ENCODE results near the gene PADI6.

PADI6 gene

GRCh38 chr1:17356387-17357026, 15.5 kb upstream of the PADI6 start:
- no peak for DNase-seq (ENCODE audit: low spot score)

GRCh38 chr1:17358557-17358956, 13.4 kb upstream of the PADI6 start:
- no peak for DNase-seq (ENCODE audit: low spot score)

- DNase-seq (ENCODE audit: low spot score): no peak
Observed at GRCh38 chr1:17359031-17359430, 13.0 kb upstream of the PADI6 start.

GRCh38 chr1:17359808-17360207, 12.2 kb upstream of the PADI6 start:
- DNase-seq (ENCODE audit: low spot score): no peak

GRCh38 chr1:17360272-17360956, 11.6 kb upstream of the PADI6 start:
- no peak for DNase-seq (ENCODE audit: low spot score)

- DNase-seq (ENCODE audit: low spot score): no peak
Observed at GRCh38 chr1:17361687-17362086, 10.3 kb upstream of the PADI6 start.

- no peak for DNase-seq (ENCODE audit: low spot score)
Observed at GRCh38 chr1:17363351-17363750, 8.6 kb upstream of the PADI6 start.

- DNase-seq (ENCODE audit: low spot score): no peak
Observed at GRCh38 chr1:17363771-17364170, 8.2 kb upstream of the PADI6 start.

GRCh38 chr1:17365293-17365692, 6.7 kb upstream of the PADI6 start:
- no peak for DNase-seq (ENCODE audit: low spot score)

GRCh38 chr1:17369466-17369865, 2.5 kb upstream of the PADI6 start:
- DNase-seq (ENCODE audit: low spot score): no peak

GRCh38 chr1:17370618-17371017, 1.4 kb upstream of the PADI6 start:
- no peak for DNase-seq (ENCODE audit: low spot score)

- DNase-seq (ENCODE audit: low spot score): no peak
Observed at GRCh38 chr1:17372955-17373354, 959 bp downstream of the PADI6 start.

- no peak for DNase-seq (ENCODE audit: low spot score)
Observed at GRCh38 chr1:17375651-17376050, 3.7 kb downstream of the PADI6 start.

GRCh38 chr1:17377325-17377953, 5.4 kb downstream of the PADI6 start:
- no peak for DNase-seq (ENCODE audit: low spot score)

- no peak for DNase-seq (ENCODE audit: low spot score)
Observed at GRCh38 chr1:17381161-17381560, 9.2 kb downstream of the PADI6 start.

GRCh38 chr1:17392199-17392740, 20.3 kb downstream of the PADI6 start:
- DNase-seq (ENCODE audit: low spot score): no peak

- DNase-seq (ENCODE audit: low spot score): no peak
Observed at GRCh38 chr1:17393230-17393629, 21.2 kb downstream of the PADI6 start.

GRCh38 chr1:17397910-17398695, 26.1 kb downstream of the PADI6 start:
- DNase-seq (ENCODE audit: low spot score): no peak

- DNase-seq (ENCODE audit: low spot score): no peak
Observed at GRCh38 chr1:17400725-17401341, 28.8 kb downstream of the PADI6 start.

GRCh38 chr1:17401841-17402240, 29.8 kb downstream of the PADI6 start:
- no peak for DNase-seq (ENCODE audit: low spot score)

- DNase-seq (ENCODE audit: low spot score): no peak
Observed at GRCh38 chr1:17403081-17403480, 31.1 kb downstream of the PADI6 start.
